ENCODE data around the gene FYN.

The FYN gene

GRCh38 chr6:111612379-111612778 lies 260.9 kb downstream of the FYN start:
- DNase-seq: no peak

GRCh38 chr6:111610548-111611172 lies 262.6 kb downstream of the FYN start:
- no peak for DNase-seq
